SU-DHL-6 (cell line): ENCODE data around the gene CDSN.

ENCODE experiments used
- EZH2phosphoT487 ChIP-seq: fragments of 200-600 bp; sonication (generic), shearing (Covaris generic); conservative IDR thresholded peaks from 2 replicates; pipeline ENCODE4 v1.6.1; 2018; ENCODE audit warnings: mild to moderate bottlenecking, antibody characterized with exemption, low read length, moderate library complexity, mixed read lengths
- TF ChIP-seq, protein P1 (sequence below): fragments of 200-600 bp; sonication (generic); IDR thresholded peaks from one replicate; pipeline ENCODE4 v1.5.1; 2017; ENCODE audit warnings: antibody characterized with exemption, mild to moderate bottlenecking, low read length, moderate library complexity; ENCODE audit not compliant: insufficient read depth, poor library complexity, severe bottlenecking

DNA sequence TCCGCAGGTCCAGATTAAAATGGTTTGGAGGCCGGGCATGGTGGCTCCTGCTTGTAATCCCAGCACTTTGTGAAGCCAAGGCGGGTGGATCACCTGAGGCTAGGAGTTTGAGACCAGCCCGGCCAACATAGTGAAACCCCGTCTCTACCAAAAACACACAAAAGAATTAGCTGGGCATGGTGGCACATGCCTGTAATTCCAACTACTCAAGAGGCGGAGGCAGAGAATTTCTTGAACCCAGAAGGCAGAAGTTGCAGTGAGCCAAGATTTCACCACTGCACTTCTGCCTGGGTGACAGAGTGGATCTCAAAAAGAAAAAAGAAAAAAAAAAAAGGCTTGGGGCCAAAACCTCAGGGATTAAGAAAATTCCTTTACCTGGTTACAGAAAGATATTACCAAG, 38.4 kb downstream of the CDSN start:
- TF ChIP-seq, protein P1, sequence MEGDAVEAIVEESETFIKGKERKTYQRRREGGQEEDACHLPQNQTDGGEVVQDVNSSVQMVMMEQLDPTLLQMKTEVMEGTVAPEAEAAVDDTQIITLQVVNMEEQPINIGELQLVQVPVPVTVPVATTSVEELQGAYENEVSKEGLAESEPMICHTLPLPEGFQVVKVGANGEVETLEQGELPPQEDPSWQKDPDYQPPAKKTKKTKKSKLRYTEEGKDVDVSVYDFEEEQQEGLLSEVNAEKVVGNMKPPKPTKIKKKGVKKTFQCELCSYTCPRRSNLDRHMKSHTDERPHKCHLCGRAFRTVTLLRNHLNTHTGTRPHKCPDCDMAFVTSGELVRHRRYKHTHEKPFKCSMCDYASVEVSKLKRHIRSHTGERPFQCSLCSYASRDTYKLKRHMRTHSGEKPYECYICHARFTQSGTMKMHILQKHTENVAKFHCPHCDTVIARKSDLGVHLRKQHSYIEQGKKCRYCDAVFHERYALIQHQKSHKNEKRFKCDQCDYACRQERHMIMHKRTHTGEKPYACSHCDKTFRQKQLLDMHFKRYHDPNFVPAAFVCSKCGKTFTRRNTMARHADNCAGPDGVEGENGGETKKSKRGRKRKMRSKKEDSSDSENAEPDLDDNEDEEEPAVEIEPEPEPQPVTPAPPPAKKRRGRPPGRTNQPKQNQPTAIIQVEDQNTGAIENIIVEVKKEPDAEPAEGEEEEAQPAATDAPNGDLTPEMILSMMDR = no peak
- TF ChIP-seq EZH2phosphoT487 = no peak
